Measurements from ENCODE around the gene DAPK1. TPM values are rescaled to one million over a fixed set of nuclear protein-coding genes. Genes with fewer than 3 reads are reported as not detected.

Gene DAPK1
- total RNA-seq, 1 experiment from 2014 or later, result not detected

- no peaks in the 10 kb centered on the region for H3K36me3 ChIP-seq (ENCODE audit: insufficient read depth, low read length)
- H4K20me1 ChIP-seq (ENCODE audit: insufficient read depth, low read depth, low read length), result no peaks in the 10 kb centered on the region
- H3K79me2 ChIP-seq (ENCODE audit: low read length), result no peaks in the 10 kb centered on the region
- no peak overlapping the region for H3K4me3 ChIP-seq (ENCODE audit: low read length)
- no peak overlapping the region for H3K9ac ChIP-seq (ENCODE audit: low read length)
- H3K4me2 ChIP-seq (ENCODE audit: low read depth, low read length, poor library complexity, severe bottlenecking), result no peak overlapping the region
- H2AFZ ChIP-seq (ENCODE audit: low read length), result no peak overlapping the region
- H3K9me3 ChIP-seq (ENCODE audit: low read length), result no peaks in the 10 kb centered on the region
- no peak for DNase-seq
- no peak overlapping the region for H3K27ac ChIP-seq (ENCODE audit: low read length)
- H3K27me3 ChIP-seq (ENCODE audit: low read length), result no peaks in the 10 kb centered on the region
- H3K9me2 ChIP-seq (replicated peaks; ENCODE audit: insufficient read depth, low read length), result no peaks in the 10 kb centered on the region
- H3K4me1 ChIP-seq (ENCODE audit: low read length), result no peaks in the 10 kb centered on the region
Observed at GRCh38 chr9:87646546-87646945, 148.9 kb downstream of the DAPK1 start.

- Histone ChIP-seq H3K4me3 (ENCODE audit: low read length) (no peak overlapping the region), H3K27ac (ENCODE audit: low read length) (no peak overlapping the region), H3K9ac (ENCODE audit: low read length) (no peak overlapping the region), H2AFZ (ENCODE audit: low read length) (no peak overlapping the region), H3K4me1 (ENCODE audit: low read length) (no peaks in the 10 kb centered on the region), H3K27me3 (ENCODE audit: low read length) (no peaks in the 10 kb centered on the region), H3K4me2 (ENCODE audit: low read depth, low read length, poor library complexity, severe bottlenecking) (no peak overlapping the region), H3K79me2 (ENCODE audit: low read length) (no peaks in the 10 kb centered on the region), H3K9me2 (replicated peaks; ENCODE audit: insufficient read depth, low read length) (no peaks in the 10 kb centered on the region), H4K20me1 (ENCODE audit: insufficient read depth, low read depth, low read length) (no peaks in the 10 kb centered on the region), H3K9me3 (ENCODE audit: low read length) (no peaks in the 10 kb centered on the region), H3K36me3 (ENCODE audit: insufficient read depth, low read length) (no peaks in the 10 kb centered on the region)
- DNase-seq, result no peak
Observed at GRCh38 chr9:87647114-87647513, 149.4 kb downstream of the DAPK1 start.

GRCh38 chr9:87648606-87649005 is 150.9 kb downstream of the DAPK1 start:
- Histone ChIP-seq H3K27me3 (ENCODE audit: low read length) (no peaks in the 10 kb centered on the region), H3K79me2 (ENCODE audit: low read length) (no peaks in the 10 kb centered on the region), H3K4me2 (ENCODE audit: low read depth, low read length, poor library complexity, severe bottlenecking) (no peak overlapping the region), H3K9ac (ENCODE audit: low read length) (no peak overlapping the region), H3K36me3 (ENCODE audit: insufficient read depth, low read length) (no peaks in the 10 kb centered on the region), H2AFZ (ENCODE audit: low read length) (no peak overlapping the region), H3K27ac (ENCODE audit: low read length) (no peak overlapping the region), H3K9me3 (ENCODE audit: low read length) (no peaks in the 10 kb centered on the region), H4K20me1 (ENCODE audit: insufficient read depth, low read depth, low read length) (no peaks in the 10 kb centered on the region), H3K4me3 (ENCODE audit: low read length) (no peak overlapping the region), H3K4me1 (ENCODE audit: low read length) (no peaks in the 10 kb centered on the region), H3K9me2 (replicated peaks; ENCODE audit: insufficient read depth, low read length) (no peaks in the 10 kb centered on the region)
- DNase-seq, result no peak

- Histone ChIP-seq H3K79me2 (ENCODE audit: low read length) (no peaks in the 10 kb centered on the region), H3K9me3 (ENCODE audit: low read length) (no peaks in the 10 kb centered on the region), H2AFZ (ENCODE audit: low read length) (no peak overlapping the region), H3K4me1 (ENCODE audit: low read length) (no peaks in the 10 kb centered on the region), H3K27ac (ENCODE audit: low read length) (no peak overlapping the region), H3K36me3 (ENCODE audit: insufficient read depth, low read length) (no peaks in the 10 kb centered on the region), H3K4me2 (ENCODE audit: low read depth, low read length, poor library complexity, severe bottlenecking) (no peak overlapping the region), H3K27me3 (ENCODE audit: low read length) (no peaks in the 10 kb centered on the region), H3K9me2 (replicated peaks; ENCODE audit: insufficient read depth, low read length) (no peaks in the 10 kb centered on the region), H3K9ac (ENCODE audit: low read length) (no peak overlapping the region), H4K20me1 (ENCODE audit: insufficient read depth, low read depth, low read length) (no peaks in the 10 kb centered on the region), H3K4me3 (ENCODE audit: low read length) (no peak overlapping the region)
- peak; percentile 2 for DNase-seq
Observed at GRCh38 chr9:87650611-87651295, 153.1 kb downstream of the DAPK1 start.

- H4K20me1 ChIP-seq (ENCODE audit: insufficient read depth, low read depth, low read length), result no peaks in the 10 kb centered on the region
- H3K27ac ChIP-seq (ENCODE audit: low read length), result no peak overlapping the region
- no peak overlapping the region for H3K4me2 ChIP-seq (ENCODE audit: low read depth, low read length, poor library complexity, severe bottlenecking)
- no peak overlapping the region for H3K9ac ChIP-seq (ENCODE audit: low read length)
- H3K9me3 ChIP-seq (ENCODE audit: low read length), result no peaks in the 10 kb centered on the region
- H3K36me3 ChIP-seq (ENCODE audit: insufficient read depth, low read length), result no peaks in the 10 kb centered on the region
- DNase-seq, result no peak
- H3K4me3 ChIP-seq (ENCODE audit: low read length), result no peak overlapping the region
- no peaks in the 10 kb centered on the region for H3K4me1 ChIP-seq (ENCODE audit: low read length)
- H3K27me3 ChIP-seq (ENCODE audit: low read length), result no peaks in the 10 kb centered on the region
- H3K79me2 ChIP-seq (ENCODE audit: low read length), result no peaks in the 10 kb centered on the region
- H3K9me2 ChIP-seq (replicated peaks; ENCODE audit: insufficient read depth, low read length), result no peaks in the 10 kb centered on the region
- H2AFZ ChIP-seq (ENCODE audit: low read length), result no peak overlapping the region
Observed at GRCh38 chr9:87651431-87651830, 153.8 kb downstream of the DAPK1 start.

GRCh38 chr9:87653941-87654340 is 156.3 kb downstream of the DAPK1 start:
- Histone ChIP-seq H3K79me2 (ENCODE audit: low read length) (no peaks in the 10 kb centered on the region), H3K9ac (ENCODE audit: low read length) (no peak overlapping the region), H3K9me2 (replicated peaks; ENCODE audit: insufficient read depth, low read length) (no peaks in the 10 kb centered on the region), H4K20me1 (ENCODE audit: insufficient read depth, low read depth, low read length) (no peaks in the 10 kb centered on the region), H3K9me3 (ENCODE audit: low read length) (no peaks in the 10 kb centered on the region), H3K27ac (ENCODE audit: low read length) (no peak overlapping the region), H3K4me2 (ENCODE audit: low read depth, low read length, poor library complexity, severe bottlenecking) (no peak overlapping the region), H3K4me1 (ENCODE audit: low read length) (no peaks in the 10 kb centered on the region), H2AFZ (ENCODE audit: low read length) (no peak overlapping the region), H3K27me3 (ENCODE audit: low read length) (no peaks in the 10 kb centered on the region), H3K36me3 (ENCODE audit: insufficient read depth, low read length) (no peaks in the 10 kb centered on the region), H3K4me3 (ENCODE audit: low read length) (no peak overlapping the region)
- peak; percentile 10 for DNase-seq

GRCh38 chr9:87655731-87656130 is 158.1 kb downstream of the DAPK1 start:
- Histone ChIP-seq H3K9ac (ENCODE audit: low read length) (no peak overlapping the region), H3K9me3 (ENCODE audit: low read length) (no peaks in the 10 kb centered on the region), H3K36me3 (ENCODE audit: insufficient read depth, low read length) (no peaks in the 10 kb centered on the region), H3K4me1 (ENCODE audit: low read length) (no peaks in the 10 kb centered on the region), H3K4me2 (ENCODE audit: low read depth, low read length, poor library complexity, severe bottlenecking) (no peak overlapping the region), H4K20me1 (ENCODE audit: insufficient read depth, low read depth, low read length) (no peaks in the 10 kb centered on the region), H3K4me3 (ENCODE audit: low read length) (no peak overlapping the region), H3K9me2 (replicated peaks; ENCODE audit: insufficient read depth, low read length) (no peaks in the 10 kb centered on the region), H3K27ac (ENCODE audit: low read length) (no peak overlapping the region), H3K27me3 (ENCODE audit: low read length) (no peaks in the 10 kb centered on the region), H3K79me2 (ENCODE audit: low read length) (no peaks in the 10 kb centered on the region), H2AFZ (ENCODE audit: low read length) (no peak overlapping the region)
- peak; percentile 1 for DNase-seq

- peak; percentile 7 for DNase-seq
- H4K20me1 ChIP-seq (ENCODE audit: insufficient read depth, low read depth, low read length), result no peaks in the 10 kb centered on the region
- no peaks in the 10 kb centered on the region for H3K27me3 ChIP-seq (ENCODE audit: low read length)
- H3K4me1 ChIP-seq (ENCODE audit: low read length), result no peaks in the 10 kb centered on the region
- no peak overlapping the region for H3K27ac ChIP-seq (ENCODE audit: low read length)
- no peaks in the 10 kb centered on the region for H3K36me3 ChIP-seq (ENCODE audit: insufficient read depth, low read length)
- H3K9me3 ChIP-seq (ENCODE audit: low read length), result no peaks in the 10 kb centered on the region
- no peak overlapping the region for H3K9ac ChIP-seq (ENCODE audit: low read length)
- no peak overlapping the region for H3K4me3 ChIP-seq (ENCODE audit: low read length)
- no peaks in the 10 kb centered on the region for H3K9me2 ChIP-seq (replicated peaks; ENCODE audit: insufficient read depth, low read length)
- H3K4me2 ChIP-seq (ENCODE audit: low read depth, low read length, poor library complexity, severe bottlenecking), result no peak overlapping the region
- H3K79me2 ChIP-seq (ENCODE audit: low read length), result no peaks in the 10 kb centered on the region
- H2AFZ ChIP-seq (ENCODE audit: low read length), result no peak overlapping the region
Observed at GRCh38 chr9:87656485-87656884, 158.8 kb downstream of the DAPK1 start.

Data from Karpas-422 (cell line).